MCF 10A (cell line): ENCODE measurements around the gene ITIH1. TPM values are rescaled to one million over a fixed set of nuclear protein-coding genes. Genes with fewer than 3 reads are reported as not detected.

ENCODE experiments used
- BruUV-seq: library from RNA; stranded (reverse); fragments of 400-500 nt; replicated peaks from 2 replicates; lab custom pipeline; 2021; lab: Mats Ljungman, UMichigan
- CTCF ChIA-PET: fragments of 300-600 bp; sonication (Branson Sonifier 250); formaldehyde crosslinking; extraction: SDS; loops from one replicate; lab custom pipeline; 2021; ENCODE audit warnings: antibody characterized with exemption, inconsistent platforms; lab: Yijun Ruan, JAX
- POLR2A ChIA-PET: fragments of 300-600, 350-650 bp; sonication (Branson Sonifier 250); formaldehyde crosslinking; extraction: SDS; loops from one replicate; lab custom pipeline; 2020; ENCODE audit warnings: antibody characterized with exemption, inconsistent platforms; lab: Yijun Ruan, JAX
- DNase-seq: peaks from one replicate; pipeline ENCODE4 v3.0.0-alpha.2; 2018; ENCODE audit not compliant: unreplicated experiment
- H3K27ac Mint-ChIP-seq: one replicate; pipeline ENCODE4 v1.8.0; 2022; ENCODE audit warnings: mild to moderate bottlenecking, low read depth, mixed read lengths; ENCODE audit not compliant: unreplicated experiment
- H3K27me3 Mint-ChIP-seq: one replicate; pipeline ENCODE4 v1.8.0; 2022; ENCODE audit warnings: mixed read lengths; ENCODE audit not compliant: insufficient read depth, unreplicated experiment
- H3K36me3 Mint-ChIP-seq: one replicate; pipeline ENCODE4 v1.8.0; 2022; ENCODE audit warnings: mild to moderate bottlenecking, moderate library complexity, mixed read lengths; ENCODE audit not compliant: insufficient read depth, unreplicated experiment
- H3K4me1 Mint-ChIP-seq: one replicate; pipeline ENCODE4 v1.8.0; 2022; ENCODE audit warnings: mixed read lengths; ENCODE audit not compliant: insufficient read depth, unreplicated experiment
- H3K4me3 Mint-ChIP-seq: one replicate; pipeline ENCODE4 v1.8.0; 2022; ENCODE audit warnings: mild to moderate bottlenecking, moderate library complexity, mixed read lengths; ENCODE audit not compliant: unreplicated experiment
- H3K9me3 Mint-ChIP-seq: one replicate; pipeline ENCODE4 v1.8.0; 2022; ENCODE audit warnings: mixed read lengths; ENCODE audit not compliant: unreplicated experiment
- CTCF ChIP-seq: fragments of 200-600 bp; IDR thresholded peaks from one replicate; pipeline ENCODE4 v1.8.0; 2022; ENCODE audit warnings: antibody characterized with exemption, mild to moderate bottlenecking; ENCODE audit not compliant: unreplicated experiment
- intact Hi-C: fragments of 100-400 bp; cut with micrococcal nuclease; formaldehyde crosslinking; loops from 2 replicates; pipeline ENCODE4 v1.14.1; 2022
- total RNA-seq: library from RNA; stranded (reverse); gene quantifications from 2 replicates; pipeline ENCODE4 v1.2.3, GENCODE V29; 2022

The ITIH1 gene
- total RNA-seq, 1 experiment from 2014 or later: not detected

GRCh38 chr3:52835766-52836470 is 58.5 kb downstream of the ITIH1 start:
- CTCF ChIA-PET: no interaction called here
- POLR2A ChIA-PET: interaction anchor here (0.6 kb wide), 1 partner anchor 166 kb away, joined by 3 read pairs; no protein-coding TSS in a partner anchor
- no peaks in the 10 kb centered on the region for H3K9me3 Mint-ChIP-seq
- no TSS peak for BruUV-seq
- no peak overlapping the region for H3K27ac Mint-ChIP-seq
- no peaks in the 10 kb centered on the region for H3K27me3 Mint-ChIP-seq
- H3K4me3 Mint-ChIP-seq: no peak overlapping the region
- H3K36me3 Mint-ChIP-seq: no peaks in the 10 kb centered on the region
- DNase-seq: no peak
- TF ChIP-seq CTCF: no peak
- H3K4me1 Mint-ChIP-seq: peaks cover 6% of the 10 kb centered on the region
- intact Hi-C loops: no loop called here

- Mint-ChIP-seq H3K27me3 (no peaks in the 10 kb centered on the region), H3K4me3 (no peak overlapping the region), H3K9me3 (no peaks in the 10 kb centered on the region), H3K27ac (no peak overlapping the region), H3K36me3 (no peaks in the 10 kb centered on the region), H3K4me1 (peaks cover 3% of the 10 kb centered on the region)
- no peak for TF ChIP-seq CTCF
- CTCF ChIA-PET: interaction anchor here (1.1 kb wide), 1 partner anchor 38 kb away, joined by 5 read pairs; no protein-coding TSS in a partner anchor
- POLR2A ChIA-PET: interaction anchor here (0.6 to 0.7 kb wide), 2 partner anchors 43 to 166 kb away, joined by 3 read pairs; no protein-coding TSS in a partner anchor
- intact Hi-C loops: no loop called here
- DNase-seq: no peak
- BruUV-seq: no TSS peak
These were observed 59.1 kb downstream of the ITIH1 start for GRCh38 chr3:52836471-52836845.

GRCh38 chr3:52836986-52837385 is 59.6 kb downstream of the ITIH1 start:
- ChIA-PET CTCF (interaction anchor here (0.7 to 1.2 kb wide), 3 partner anchors 14 to 38 kb away, joined by 3 to 5 read pairs (median 4); no protein-coding TSS in a partner anchor), POLR2A (interaction anchor here (0.7 kb wide), 1 partner anchor 44 kb away, joined by 3 read pairs; no protein-coding TSS in a partner anchor)
- Mint-ChIP-seq H3K27ac (no peak overlapping the region), H3K4me1 (no peaks in the 10 kb centered on the region), H3K4me3 (no peak overlapping the region), H3K9me3 (no peaks in the 10 kb centered on the region), H3K27me3 (no peaks in the 10 kb centered on the region), H3K36me3 (no peaks in the 10 kb centered on the region)
- DNase-seq: no peak
- intact Hi-C loops: no loop called here
- no TSS peak for BruUV-seq
- TF ChIP-seq CTCF: no peak

- DNase-seq: no peak
- no peak overlapping the region for H3K4me3 Mint-ChIP-seq
- ChIA-PET CTCF (interaction anchor here (0.6 to 1.0 kb wide), 2 partner anchors 13 to 18 kb away, joined by 4 to 5 read pairs; no protein-coding TSS in a partner anchor), POLR2A (no interaction called here)
- no peaks in the 10 kb centered on the region for H3K36me3 Mint-ChIP-seq
- H3K27ac Mint-ChIP-seq: no peak overlapping the region
- no peaks in the 10 kb centered on the region for H3K27me3 Mint-ChIP-seq
- TF ChIP-seq CTCF: no peak
- no peaks in the 10 kb centered on the region for H3K4me1 Mint-ChIP-seq
- intact Hi-C loops: no loop called here
- no peaks in the 10 kb centered on the region for H3K9me3 Mint-ChIP-seq
- BruUV-seq: no TSS peak
These were observed 61.3 kb downstream of the ITIH1 start for GRCh38 chr3:52838561-52839267.
